NK-92 (cell line): ENCODE data around the gene PALD1.
"Not testable (repeated sequence)": the region's sequence is repeated elsewhere in the genome, so short reads cannot be mapped to it uniquely, and the experiment has no call there.

Experiments used
- DNase-seq: peaks from one replicate; lab custom pipeline; 2025; ENCODE audit not compliant: unreplicated experiment; lab: John Stamatoyannopoulos, UW

Gene PALD1

GRCh38 chr10:70568781-70569495 lies 90.4 kb downstream of the PALD1 start:
- DNase-seq = no peak

GRCh38 chr10:70571236-70571635 lies 92.7 kb downstream of the PALD1 start:
- no peak for DNase-seq

- no peak for DNase-seq
Observed at GRCh38 chr10:70571636-70572439, 93.3 kb downstream of the PALD1 start.

GRCh38 chr10:70573599-70574506 lies 95.3 kb downstream of the PALD1 start:
- no peak for DNase-seq

- DNase-seq = no peak
Observed at GRCh38 chr10:70575486-70575873, 96.9 kb downstream of the PALD1 start.

GRCh38 chr10:70575874-70576802 lies 97.6 kb downstream of the PALD1 start:
- DNase-seq = no peak

- DNase-seq = no peak
Observed at GRCh38 chr10:70576803-70577517, 98.4 kb downstream of the PALD1 start.

GRCh38 chr10:70578371-70578947 lies 99.9 kb downstream of the PALD1 start:
- peak; percentile 14 for DNase-seq

GRCh38 chr10:70579234-70580002 lies 100.9 kb downstream of the PALD1 start:
- DNase-seq = no peak

GRCh38 chr10:70581176-70581575 lies 102.6 kb downstream of the PALD1 start:
- DNase-seq = not testable (repeated sequence)

GRCh38 chr10:70582793-70583668 lies 104.5 kb downstream of the PALD1 start:
- no peak for DNase-seq

- no peak for DNase-seq
Observed at GRCh38 chr10:70583669-70584037, 105.1 kb downstream of the PALD1 start.

GRCh38 chr10:70584366-70584765 lies 105.8 kb downstream of the PALD1 start:
- DNase-seq = no peak

GRCh38 chr10:70584909-70585544 lies 106.5 kb downstream of the PALD1 start:
- DNase-seq = no peak

- DNase-seq = no peak
Observed at GRCh38 chr10:70585578-70586169, 107.1 kb downstream of the PALD1 start.

GRCh38 chr10:70586348-70586930 lies 107.9 kb downstream of the PALD1 start:
- DNase-seq = no peak
